Fibroblast of lung (primary cell): ENCODE data around the gene RELL1. TPM values are rescaled to one million over a fixed set of nuclear protein-coding genes. Genes with fewer than 3 reads are reported as not detected.

Source experiments
- DNase-seq, 2 donors: peaks; one replicate each; pipeline versions ENCODE4 v3.0.0 to v3.0.0-alpha.2; 2010; ENCODE audit warnings: low read depth in 2 of 2
- H2AFZ ChIP-seq: 2 replicates; pipeline ENCODE4 v1.5.1; 2012; ENCODE audit warnings: low read length, control low read depth, inconsistent platforms
- H3K27ac ChIP-seq: 2 replicates; pipeline ENCODE4 v1.5.1; 2011; ENCODE audit warnings: low read length, control low read depth; ENCODE audit not compliant: insufficient read depth
- H3K27me3 ChIP-seq: 2 replicates; pipeline ENCODE4 v1.5.1; 2011; ENCODE audit warnings: mild to moderate bottlenecking, low read length; ENCODE audit not compliant: control insufficient read depth, insufficient read depth
- H3K36me3 ChIP-seq: 2 replicates; pipeline ENCODE4 v1.5.1; 2011; ENCODE audit warnings: low read length; ENCODE audit not compliant: control insufficient read depth, insufficient read depth
- H3K4me1 ChIP-seq: 2 replicates; pipeline ENCODE4 v1.5.1; 2011; ENCODE audit warnings: low read length; ENCODE audit not compliant: control insufficient read depth, insufficient read depth; ENCODE audit errors: extremely low read depth
- H3K4me2 ChIP-seq: 2 replicates; pipeline ENCODE4 v1.5.1; 2011; ENCODE audit warnings: low read length, control low read depth; ENCODE audit not compliant: insufficient read depth; ENCODE audit errors: extremely low read depth
- H3K4me3 ChIP-seq, 4 experiments: fragments of 200-600 bp in 1 of 4; sonication (generic) in 1 of 4; replicated peaks in 1 of 4; 2 replicates each; pipeline ENCODE4 v1.5.1; 2011 to 2016; ENCODE audit warnings: low read length in 4 of 4, low read depth in 3 of 4, mild to moderate bottlenecking in 3 of 4, control low read depth in 2 of 4, inconsistent platforms in 1 of 4, mixed read lengths in 1 of 4; ENCODE audit not compliant: insufficient read depth in 1 of 4; ENCODE audit errors: control extremely low read depth in 1 of 4
- H3K79me2 ChIP-seq: 2 replicates; pipeline ENCODE4 v1.5.1; 2012; ENCODE audit warnings: mild to moderate bottlenecking, low read length, inconsistent platforms; ENCODE audit not compliant: control insufficient read depth, insufficient read depth
- H3K9ac ChIP-seq: 2 replicates; pipeline ENCODE4 v1.5.1; 2011; ENCODE audit warnings: mild to moderate bottlenecking, low read length, control low read depth; ENCODE audit not compliant: insufficient read depth
- H3K9me3 ChIP-seq: 2 replicates; pipeline ENCODE4 v1.5.1; 2012; ENCODE audit warnings: low read depth, low read length; ENCODE audit not compliant: control insufficient read depth, insufficient read depth
- H4K20me1 ChIP-seq: 2 replicates; pipeline ENCODE4 v1.5.1; 2011; ENCODE audit warnings: low read length; ENCODE audit not compliant: control insufficient read depth, insufficient read depth; ENCODE audit errors: extremely low read depth
- CTCF ChIP-seq, 2 donors: IDR thresholded peaks in 1 of 2; conservative IDR thresholded peaks in 1 of 2; 1 replicate in 1 of 2; 2 replicates in 1 of 2; pipeline ENCODE4 v1.5.1; 2011 to 2012; ENCODE audit warnings: low read length in 2 of 2, control low read depth in 1 of 2, inconsistent platforms in 1 of 2, low read depth in 1 of 2, mild to moderate bottlenecking in 1 of 2
- EZH2 ChIP-seq: IDR thresholded peaks from 2 replicates; pipeline ENCODE4 v1.5.1; 2012; ENCODE audit warnings: low read length, control low read depth, mild to moderate bottlenecking; ENCODE audit errors: missing control alignments
- polyA plus RNA-seq, 2 donors: library from polyadenylated mRNA; depleted of rRNA in 1 of 2; stranded (reverse) in 1 of 2; unstranded in 1 of 2; fragments of >200 nt; gene quantifications; 2 replicates each; pipeline ENCODE4 v1.2.1, GENCODE V29; 2011 to 2012; ENCODE audit warnings: missing spikeins in 1 of 2
- total RNA-seq: library from RNA; depleted of rRNA; stranded (reverse); fragments of >200 nt; gene quantifications from 2 replicates; pipeline ENCODE4 v1.2.1, GENCODE V29; 2014

RELL1 gene
- total and polyA plus RNA-seq, 2 donors (not counting 1 experiment from before 2014, with no cell fraction given) = 16.1 to 71.0 TPM

GRCh38 chr4:37685161-37685822 lies 884 bp downstream of the RELL1 start:
- Histone ChIP-seq H3K79me2 (peaks cover 10% of the 10 kb centered on the region), H3K9ac (peak overlapping the region; percentile 97), H2AFZ (peak overlapping the region; percentile 21), H3K9me3 (no peaks in the 10 kb centered on the region), H3K36me3 (no peaks in the 10 kb centered on the region), H3K4me1 (peaks cover 4% of the 10 kb centered on the region), H3K27me3 (no peaks in the 10 kb centered on the region), H3K27ac (peak overlapping the region; percentile 90), H4K20me1 (no peaks in the 10 kb centered on the region), H3K4me3 (peak overlapping the region; percentile 78 to 85 (median 84)), H3K4me2 (peak overlapping the region; percentile 80)
- no peak for TF ChIP-seq EZH2
- TF ChIP-seq CTCF (conservative IDR thresholded peaks at IDR 0.05 in 1 of 2, IDR thresholded peaks at IDR 0.05 in 1 of 2; ENCODE audit: low read depth in 1 of 2, low read length in 2 of 2) = no peak
- peak; percentile 52 to 85 for DNase-seq

- peaks cover 10% of the 10 kb centered on the region for H3K79me2 ChIP-seq
- no peaks in the 10 kb centered on the region for H4K20me1 ChIP-seq
- H3K9me3 ChIP-seq = no peaks in the 10 kb centered on the region
- H3K4me2 ChIP-seq = no peak overlapping the region
- peaks cover 4% of the 10 kb centered on the region for H3K4me1 ChIP-seq
- no peaks in the 10 kb centered on the region for H3K27me3 ChIP-seq
- no peak for DNase-seq
- TF ChIP-seq CTCF (conservative IDR thresholded peaks at IDR 0.05 in 1 of 2, IDR thresholded peaks at IDR 0.05 in 1 of 2; ENCODE audit: low read depth in 1 of 2, low read length in 2 of 2) (no peak), EZH2 (no peak)
- no peak overlapping the region for H3K4me3 ChIP-seq
- no peaks in the 10 kb centered on the region for H3K36me3 ChIP-seq
- no peak overlapping the region for H3K27ac ChIP-seq
- H3K9ac ChIP-seq = no peak overlapping the region
- no peak overlapping the region for H2AFZ ChIP-seq
These were observed 2.0 kb downstream of the RELL1 start for GRCh38 chr4:37684154-37684553.

DNA sequence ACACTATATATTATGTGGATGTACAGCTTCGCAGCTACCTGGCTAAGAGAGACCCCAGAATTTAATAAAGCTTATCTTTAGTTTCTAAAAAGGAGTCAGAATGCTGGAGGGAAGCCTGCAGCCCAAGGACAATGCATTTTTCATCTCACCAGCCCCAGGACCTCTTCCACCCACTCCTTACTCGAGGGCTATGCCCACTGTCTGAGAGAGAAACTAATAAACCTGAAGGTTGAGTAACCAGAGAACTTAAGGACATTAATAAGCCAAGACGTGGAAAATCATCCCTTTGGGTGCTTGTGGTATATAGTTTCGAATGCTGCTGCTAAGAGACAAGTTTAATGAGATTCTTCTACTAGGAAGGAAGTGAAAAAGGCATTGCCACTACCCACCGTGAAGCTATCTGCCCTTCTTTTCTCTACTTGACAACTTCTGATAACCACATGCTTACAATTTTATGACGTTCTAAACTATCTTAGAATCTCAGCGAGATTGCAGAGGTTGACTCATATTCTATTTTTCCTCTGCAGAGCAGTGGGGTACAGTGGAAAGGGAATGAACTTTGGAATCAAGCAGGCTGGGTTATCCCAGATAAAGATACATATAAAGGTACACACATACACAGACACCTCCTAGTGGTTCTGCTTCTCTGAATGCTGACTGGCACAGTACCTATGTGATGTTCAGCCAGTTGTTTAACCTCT lies 3.3 kb downstream of the RELL1 start:
- H3K36me3 ChIP-seq = no peaks in the 10 kb centered on the region
- no peak overlapping the region for H3K9ac ChIP-seq
- H3K27ac ChIP-seq = no peak overlapping the region
- H3K79me2 ChIP-seq = peaks cover 14% of the 10 kb centered on the region
- H3K9me3 ChIP-seq = no peaks in the 10 kb centered on the region
- TF ChIP-seq EZH2 (no peak), CTCF (conservative IDR thresholded peaks at IDR 0.05 in 1 of 2, IDR thresholded peaks at IDR 0.05 in 1 of 2; ENCODE audit: low read depth in 1 of 2, low read length in 2 of 2) (no peak)
- H3K4me1 ChIP-seq = peaks cover 4% of the 10 kb centered on the region
- no peak overlapping the region for H3K4me2 ChIP-seq
- H2AFZ ChIP-seq = no peak overlapping the region
- no peak overlapping the region for H3K4me3 ChIP-seq
- no peak for DNase-seq
- no peaks in the 10 kb centered on the region for H4K20me1 ChIP-seq
- no peaks in the 10 kb centered on the region for H3K27me3 ChIP-seq
